Measurements from ENCODE around the gene JCAD.

DNA sequence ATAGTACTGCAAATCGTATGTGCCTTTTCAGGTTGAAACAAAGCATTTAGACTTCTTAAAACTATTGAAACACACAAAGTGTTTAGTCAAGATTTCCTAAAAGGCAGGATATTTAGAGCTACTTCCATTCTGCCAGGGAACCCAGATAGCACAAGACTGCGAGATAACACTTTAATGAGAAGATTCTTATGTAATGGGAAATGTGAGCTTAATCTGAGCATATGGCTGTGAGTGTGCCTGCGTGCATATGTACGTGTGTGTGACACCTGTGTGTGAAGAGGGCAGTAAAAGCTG, 14.3 kb upstream of the JCAD start:
- TF ChIP-seq CTCF (IDR thresholded peaks at IDR 0.05) (no peak), EP300 (IDR thresholded peaks at IDR 0.05) (no peak)

Measured in esophagus muscularis mucosa (tissue), 3 donors.